T-helper 2 cell treated with Interferon-gamma antibody and Interleukin-4, amounts not matched to agents 100 ng/mL and 5 ng/mL, for 36 hours (primary cell): ENCODE measurements around the gene SARS1. TPM values are rescaled to one million over a fixed set of nuclear protein-coding genes. Genes with fewer than 3 reads are reported as not detected.
"Not testable (repeated sequence)": the region's sequence is repeated elsewhere in the genome, so short reads cannot be mapped to it uniquely, and the experiment has no call there.

Experiments
- intact Hi-C: fragments of 100-400 bp; cut with micrococcal nuclease; formaldehyde crosslinking; loops from one replicate; pipeline ENCODE4 v1.15.1; 2023
- total RNA-seq: library from RNA; stranded (reverse); gene quantifications from 2 replicates; pipeline ENCODE4 v1.2.3, GENCODE V29; 2022

SARS1 gene, protein sequence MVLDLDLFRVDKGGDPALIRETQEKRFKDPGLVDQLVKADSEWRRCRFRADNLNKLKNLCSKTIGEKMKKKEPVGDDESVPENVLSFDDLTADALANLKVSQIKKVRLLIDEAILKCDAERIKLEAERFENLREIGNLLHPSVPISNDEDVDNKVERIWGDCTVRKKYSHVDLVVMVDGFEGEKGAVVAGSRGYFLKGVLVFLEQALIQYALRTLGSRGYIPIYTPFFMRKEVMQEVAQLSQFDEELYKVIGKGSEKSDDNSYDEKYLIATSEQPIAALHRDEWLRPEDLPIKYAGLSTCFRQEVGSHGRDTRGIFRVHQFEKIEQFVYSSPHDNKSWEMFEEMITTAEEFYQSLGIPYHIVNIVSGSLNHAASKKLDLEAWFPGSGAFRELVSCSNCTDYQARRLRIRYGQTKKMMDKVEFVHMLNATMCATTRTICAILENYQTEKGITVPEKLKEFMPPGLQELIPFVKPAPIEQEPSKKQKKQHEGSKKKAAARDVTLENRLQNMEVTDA
- 117 and 124 TPM in 2 replicates for total RNA-seq

DNA sequence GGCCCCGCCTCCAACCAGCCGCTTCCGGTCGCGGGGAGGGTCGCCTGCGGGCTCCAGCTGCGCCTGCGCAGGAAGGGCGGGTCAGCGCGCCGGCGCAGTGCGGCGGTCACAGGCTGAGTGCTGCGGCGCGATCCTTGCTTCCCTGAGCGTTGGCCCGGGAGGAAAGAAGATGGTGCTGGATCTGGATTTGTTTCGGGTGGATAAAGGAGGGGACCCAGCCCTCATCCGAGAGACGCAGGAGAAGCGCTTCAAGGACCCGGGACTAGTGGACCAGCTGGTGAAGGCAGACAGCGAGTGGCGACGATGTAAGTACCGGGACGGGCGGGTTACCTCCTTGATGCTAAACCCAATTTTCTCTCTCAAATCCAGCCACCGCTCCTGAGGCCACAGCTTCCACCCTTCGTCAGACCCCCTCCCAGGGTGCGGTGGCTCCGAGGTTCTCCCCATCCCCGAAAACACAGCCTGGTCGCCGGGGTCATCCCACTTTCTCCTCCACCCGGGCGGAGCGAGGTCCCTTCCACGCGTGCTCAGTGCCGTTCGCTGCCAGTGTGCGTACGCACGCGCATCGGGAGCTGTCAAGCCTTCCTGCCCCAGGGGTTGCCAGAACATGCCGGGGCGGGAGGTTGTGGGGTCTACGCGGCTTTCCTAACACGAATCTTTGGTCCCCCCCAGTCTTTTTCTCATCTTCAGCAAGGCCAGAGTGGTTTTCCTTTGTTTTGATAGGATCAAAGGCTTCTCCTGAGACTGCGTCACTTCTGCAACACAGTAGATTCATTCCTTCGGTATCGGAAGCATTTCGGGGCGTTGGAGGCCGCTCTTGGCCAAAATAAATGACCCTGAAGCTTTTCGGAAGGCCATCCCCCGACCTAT, at the start of gene SARS1:
SARS1 (plus strand) TSS at position 95 of the 870 bp plus-strand sequence; CDS start at position 170, 75 bp downstream.
- intact Hi-C loops, result loop anchor here (1.0 to 5.0 kb wide), 6 partner anchors 35 to 467 kb away; partner anchors contain the start of genes CELSR2, CLCC1, ELAPOR1 and PSMA5

DNA sequence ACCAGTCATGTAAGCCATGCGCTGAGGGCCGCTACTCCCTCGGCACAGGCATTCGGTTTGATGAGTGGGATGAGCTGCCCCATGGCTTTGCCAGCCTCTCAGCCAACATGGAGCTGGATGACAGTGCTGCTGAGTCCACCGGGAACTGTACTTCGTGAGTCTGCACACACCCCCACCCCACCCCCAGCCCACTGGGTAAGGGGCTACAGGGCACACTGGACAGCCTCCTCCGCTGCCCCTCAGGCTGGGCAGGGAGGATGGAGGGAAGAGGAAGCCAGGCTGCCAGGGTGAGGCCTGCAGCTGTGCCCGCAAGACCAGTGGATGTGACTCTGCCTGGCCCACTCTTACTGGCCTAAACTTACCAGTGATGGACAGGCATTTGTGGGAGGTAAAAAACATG, 49.2 kb upstream of the SARS1 start:
- intact Hi-C loops, result no loop called here

DNA sequence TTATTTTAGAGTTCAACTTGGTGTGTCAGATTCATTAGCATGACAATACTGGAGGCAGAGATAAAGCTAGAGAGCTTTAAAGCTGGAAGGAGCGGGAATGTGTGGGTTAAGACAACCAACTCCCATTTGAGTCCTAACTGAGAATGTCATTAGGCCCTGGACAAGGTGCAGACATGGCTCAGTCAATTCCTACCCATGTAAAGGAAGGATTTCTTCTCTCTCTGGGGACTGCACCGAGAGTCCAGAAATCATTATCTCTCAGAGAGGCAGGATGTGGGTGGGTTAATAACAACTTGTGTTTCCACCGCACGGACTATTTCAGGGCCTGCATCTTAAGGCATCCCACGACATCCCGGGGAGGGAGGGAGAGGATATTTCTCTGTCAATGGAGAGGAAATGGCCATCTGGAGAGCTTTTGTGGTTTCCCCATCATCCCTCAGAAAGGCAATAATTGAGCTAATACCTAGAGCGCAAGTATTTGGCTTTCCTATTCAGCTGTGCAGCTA, 46.7 kb upstream of the SARS1 start:
- intact Hi-C loops, result no loop called here

DNA sequence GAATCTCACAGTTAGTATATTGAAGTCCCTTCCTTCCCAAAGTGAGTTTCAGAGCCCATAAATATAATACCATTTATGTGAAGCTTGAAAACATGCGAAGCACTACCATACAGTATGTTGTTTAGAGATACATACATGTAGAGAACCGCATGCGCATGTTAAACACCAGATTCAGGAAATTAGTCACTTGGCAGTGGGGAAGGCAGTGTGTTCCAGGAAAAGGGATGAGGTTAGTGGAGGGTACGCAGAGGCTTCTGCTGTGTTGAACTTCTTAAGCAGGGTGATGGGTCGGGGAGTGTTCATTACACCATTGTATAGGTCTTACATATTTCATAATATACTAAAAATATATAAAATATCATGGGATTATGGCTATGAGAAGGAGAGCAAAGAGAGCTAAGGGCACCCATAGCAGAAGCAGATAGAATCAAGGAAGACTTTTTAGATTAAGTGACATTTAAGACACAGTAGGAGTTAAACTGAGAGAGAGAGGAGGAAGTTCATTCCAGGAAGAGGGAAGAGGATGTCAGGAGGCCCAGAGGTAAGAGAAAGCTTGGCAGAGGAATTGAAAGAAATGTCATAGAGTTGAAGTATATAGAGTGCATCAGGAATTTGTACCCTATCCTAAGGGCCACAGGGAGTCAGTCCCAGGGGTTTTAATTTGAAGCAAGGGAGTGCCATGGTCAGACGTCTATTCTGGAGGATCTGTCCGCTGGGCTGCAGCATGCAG, 43.5 kb upstream of the SARS1 start:
- intact Hi-C loops, result no loop called here

DNA sequence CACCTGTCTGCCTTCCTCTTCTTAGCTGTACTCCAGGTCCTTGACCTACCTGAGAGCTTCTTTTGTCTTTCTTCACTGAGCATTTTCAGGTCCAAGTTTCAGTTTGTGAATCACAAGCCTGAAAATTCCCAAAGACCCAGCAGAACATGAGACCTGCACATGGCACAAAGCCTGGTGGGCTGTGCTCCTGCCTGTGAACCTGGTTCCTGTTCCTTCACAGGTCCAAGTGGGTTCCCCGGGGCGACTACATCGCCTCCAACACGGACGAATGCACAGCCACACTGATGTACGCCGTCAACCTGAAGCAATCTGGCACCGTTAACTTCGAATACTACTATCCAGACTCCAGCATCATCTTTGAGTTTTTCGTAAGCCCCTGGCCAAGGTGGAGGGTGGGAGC, 42.1 kb upstream of the SARS1 start:
- intact Hi-C loops, result no loop called here

DNA sequence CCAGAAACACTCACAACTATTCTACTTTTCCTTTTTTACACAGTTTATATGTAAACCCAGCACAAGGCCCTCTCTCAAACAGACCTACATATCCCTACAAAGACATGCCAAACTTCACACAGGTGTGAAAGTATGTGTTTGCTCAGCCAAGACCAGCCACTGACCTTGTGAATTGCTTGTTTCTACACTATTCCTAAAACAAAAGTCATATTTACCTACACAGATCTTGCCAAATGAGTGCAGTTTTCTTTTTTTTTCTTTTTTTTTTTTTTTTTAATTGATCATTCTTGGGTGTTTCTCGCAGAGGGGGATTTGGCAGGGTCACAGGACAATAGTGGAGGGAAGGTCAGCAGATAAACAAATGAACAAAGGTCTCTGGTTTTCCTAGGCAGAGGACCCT, 37.4 kb upstream of the SARS1 start:
- intact Hi-C loops, result not testable (repeated sequence)

DNA sequence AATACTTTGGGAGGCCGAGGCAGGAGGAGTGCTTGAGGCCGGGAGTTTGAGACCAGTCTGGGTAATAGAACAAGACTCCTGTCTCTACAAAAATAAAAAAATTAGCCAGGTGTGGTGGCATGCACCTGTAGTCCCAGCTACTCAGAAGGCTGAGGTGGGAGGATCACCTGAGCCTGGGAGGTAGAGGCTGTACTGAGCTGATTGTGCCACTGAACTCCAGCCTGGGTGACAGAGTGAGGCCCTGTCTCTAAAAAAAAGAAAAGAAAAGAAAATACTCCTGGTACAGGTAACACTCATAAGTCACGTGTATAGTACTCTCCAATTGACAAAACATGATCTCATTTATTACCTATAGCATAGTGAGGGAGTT, 33.0 kb upstream of the SARS1 start:
- intact Hi-C loops, result not testable (repeated sequence)

DNA sequence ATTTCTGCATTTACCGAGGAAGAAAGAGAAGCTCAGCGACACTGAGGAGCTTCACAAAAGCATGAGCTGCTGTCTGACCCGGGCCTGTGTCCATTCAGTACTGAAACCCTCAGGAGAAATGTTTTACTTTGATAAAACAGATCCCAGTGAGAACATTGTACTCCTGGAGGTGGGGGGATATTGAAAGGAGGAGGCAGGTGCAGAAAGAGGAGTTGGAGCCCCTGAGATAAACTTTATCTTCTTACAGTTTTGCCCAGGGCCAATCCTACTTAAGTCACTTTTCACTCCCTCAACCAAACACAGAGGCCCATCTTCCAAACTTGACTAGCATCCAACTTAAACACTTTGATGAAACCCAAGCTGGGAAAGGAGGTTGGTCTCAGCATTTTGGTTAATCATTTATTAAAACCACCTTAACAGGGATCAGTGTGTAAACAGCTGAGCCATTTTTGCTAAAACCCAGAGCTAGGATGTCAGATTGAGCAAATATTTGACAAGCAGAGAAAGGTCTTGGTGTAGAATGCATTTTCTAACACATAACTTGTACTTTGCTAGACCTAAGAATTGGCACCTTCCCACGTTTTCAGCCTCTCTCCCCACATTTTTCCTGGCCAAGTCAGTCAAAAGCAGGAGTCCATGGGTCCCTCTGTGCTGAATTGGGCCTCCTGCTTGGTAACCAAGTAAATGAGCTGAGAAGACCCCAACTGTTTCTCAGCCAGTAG, 32.5 kb upstream of the SARS1 start:
- intact Hi-C loops, result no loop called here

DNA sequence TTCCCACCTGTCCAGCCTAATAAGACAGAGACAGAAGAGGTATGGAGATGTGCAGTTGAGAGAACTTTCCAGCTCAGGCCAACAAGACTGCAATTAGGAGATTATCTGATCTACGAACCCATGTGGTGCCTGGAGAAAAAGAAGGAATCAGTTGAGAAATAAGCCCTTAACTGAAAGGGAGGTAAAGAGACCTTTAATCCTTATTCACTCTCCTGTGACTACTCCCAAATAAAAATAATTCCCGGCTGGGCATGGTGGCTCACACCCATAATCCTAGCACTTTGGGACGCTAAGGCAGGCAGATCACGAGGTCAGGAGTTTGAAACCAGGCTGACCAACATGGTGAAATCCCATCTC, 31.9 kb upstream of the SARS1 start:
- intact Hi-C loops, result no loop called here

DNA sequence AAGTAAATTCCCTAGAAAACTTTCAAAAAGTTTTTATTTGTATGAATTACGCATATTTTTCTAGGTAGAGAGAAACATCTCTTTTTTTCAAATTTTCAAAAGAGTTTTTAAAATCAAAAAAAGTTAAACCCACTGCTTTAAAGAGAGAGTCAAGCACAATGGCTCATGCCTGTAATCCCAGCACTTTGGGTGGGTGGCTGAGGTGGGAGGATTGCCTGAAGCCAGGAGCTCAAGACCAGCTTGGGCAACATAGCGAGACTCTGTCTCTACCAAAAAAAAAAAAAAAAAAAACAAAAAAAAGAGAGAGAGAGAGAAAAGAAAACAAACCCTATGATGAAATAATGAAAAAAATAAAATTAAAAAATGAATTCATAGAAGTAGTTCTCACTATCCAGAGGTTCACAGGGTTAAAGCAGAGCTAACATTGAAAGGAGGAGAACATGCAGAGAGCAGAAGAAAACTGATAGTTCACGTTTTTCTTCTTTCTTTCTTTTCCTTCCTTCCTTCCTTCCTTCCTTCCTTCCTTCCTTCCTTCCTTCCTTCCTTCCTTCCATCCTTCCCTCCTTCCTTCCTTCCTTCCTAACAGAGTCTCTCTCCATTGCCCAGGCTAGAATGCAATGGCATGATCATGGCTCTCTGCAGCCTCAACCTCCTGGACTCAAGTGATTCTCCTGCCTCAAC, 30.5 kb upstream of the SARS1 start:
- intact Hi-C loops, result no loop called here

DNA sequence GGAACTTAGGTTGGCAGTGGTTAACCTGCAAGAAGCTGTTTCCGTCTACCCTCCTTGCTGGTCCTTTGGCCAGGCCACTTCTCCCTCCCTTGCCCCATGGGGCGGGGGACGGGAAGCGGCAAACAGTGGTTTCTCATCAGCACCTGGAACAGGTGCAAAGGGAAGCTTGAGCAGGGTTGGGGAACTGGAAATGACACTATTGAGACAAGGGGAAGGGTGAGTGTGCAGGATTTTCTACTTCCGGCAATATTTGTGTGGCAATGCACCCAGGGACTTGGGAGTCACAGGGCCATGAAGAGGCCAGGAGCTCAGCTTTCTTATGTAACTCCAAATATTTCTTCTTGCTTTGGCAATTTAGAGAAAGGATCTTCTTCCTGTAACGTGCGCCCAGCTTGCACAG, 29.0 kb upstream of the SARS1 start:
- intact Hi-C loops, result no loop called here

DNA sequence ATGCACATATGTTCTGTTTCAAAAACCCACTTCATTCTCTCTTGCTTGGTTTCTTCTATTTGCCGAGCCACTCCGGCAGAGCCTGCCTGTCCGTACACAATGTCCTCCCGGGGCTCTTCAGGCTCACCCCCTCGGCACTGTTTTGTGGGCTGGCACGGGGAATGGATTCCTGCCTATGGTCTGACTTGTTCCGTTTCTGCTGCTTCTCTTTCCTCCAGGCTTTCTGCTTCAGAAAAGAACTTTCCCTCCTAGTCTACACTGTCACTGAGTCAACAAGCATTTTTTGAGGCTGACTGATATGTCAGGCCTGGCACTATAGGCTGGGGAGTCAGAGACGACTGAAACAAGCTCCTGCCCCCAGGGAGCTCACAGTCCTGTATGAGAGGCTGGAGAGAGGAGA, 28.4 kb upstream of the SARS1 start:
- intact Hi-C loops, result no loop called here

DNA sequence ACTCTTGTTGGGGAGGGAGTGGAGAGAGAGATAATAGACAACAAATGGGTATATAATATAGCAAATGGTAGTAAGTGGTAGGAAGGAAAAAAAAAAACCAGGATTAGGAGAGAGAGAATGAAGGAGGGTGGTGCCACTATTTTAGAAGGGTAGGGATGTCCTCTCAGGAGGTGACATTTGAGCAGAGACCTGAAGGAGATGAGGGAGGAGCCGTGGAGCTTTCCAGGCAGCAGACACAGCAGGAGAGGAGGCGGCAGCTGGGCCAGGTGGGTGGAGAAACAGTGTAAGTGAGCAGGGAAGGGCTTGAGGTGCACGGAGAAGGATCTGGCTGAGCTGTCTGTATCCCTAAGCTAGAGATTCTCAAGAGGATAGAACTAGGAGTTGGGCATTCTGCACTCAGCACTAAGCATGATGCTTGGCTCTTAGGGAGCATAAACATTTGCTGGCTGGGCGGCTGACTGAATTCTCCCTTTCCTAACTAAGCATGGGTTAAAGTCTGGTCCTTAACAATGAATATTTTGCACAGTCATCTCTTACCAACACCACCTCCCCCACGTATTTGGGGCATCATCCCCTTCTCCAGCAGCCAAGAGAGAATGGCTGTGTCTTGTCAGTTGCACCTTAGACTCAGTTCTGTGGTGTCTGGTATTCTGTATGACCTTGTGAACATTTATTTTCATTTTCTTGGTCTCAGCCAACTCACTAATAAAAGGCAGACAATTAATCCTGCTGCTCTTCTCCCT, 27.6 kb upstream of the SARS1 start:
- intact Hi-C loops, result no loop called here

DNA sequence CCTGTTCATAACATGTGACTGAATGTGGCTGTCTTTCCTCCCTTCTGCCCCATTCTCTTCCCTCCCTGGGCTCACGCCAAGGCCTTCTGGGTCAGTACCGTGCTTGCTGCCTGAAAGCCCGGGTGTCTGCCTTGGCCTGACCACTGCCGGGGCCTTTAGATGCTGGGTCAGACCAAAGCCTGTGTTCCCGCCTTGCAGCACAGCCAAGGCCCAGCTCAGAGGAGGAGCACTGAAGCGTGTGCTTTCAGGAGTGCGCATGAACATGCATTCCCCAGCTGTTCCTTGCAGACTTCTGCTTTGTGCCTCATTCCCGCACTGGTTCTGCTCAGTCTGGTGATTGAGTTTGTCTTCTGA, 27.0 kb upstream of the SARS1 start:
- intact Hi-C loops, result no loop called here

DNA sequence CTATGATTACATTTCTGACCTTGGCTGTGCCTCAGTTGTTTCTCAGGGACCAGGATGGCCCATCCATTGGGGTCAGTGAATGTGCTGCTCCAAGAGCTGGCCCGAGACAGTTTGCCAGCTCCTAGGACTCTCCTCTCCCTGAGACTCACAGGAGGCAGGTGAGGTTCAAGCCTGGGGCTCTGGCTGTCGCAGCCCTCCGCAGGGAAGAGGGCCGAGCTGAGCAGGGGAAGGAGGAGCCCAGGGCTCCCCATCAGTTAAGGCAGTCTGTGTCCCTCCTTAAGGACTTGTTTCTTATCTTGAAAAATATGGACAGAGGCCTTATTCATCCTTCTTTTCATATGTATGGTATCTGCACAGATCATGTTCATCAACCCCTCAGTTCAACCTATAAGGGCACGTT, 26.6 kb upstream of the SARS1 start:
- intact Hi-C loops, result no loop called here

DNA sequence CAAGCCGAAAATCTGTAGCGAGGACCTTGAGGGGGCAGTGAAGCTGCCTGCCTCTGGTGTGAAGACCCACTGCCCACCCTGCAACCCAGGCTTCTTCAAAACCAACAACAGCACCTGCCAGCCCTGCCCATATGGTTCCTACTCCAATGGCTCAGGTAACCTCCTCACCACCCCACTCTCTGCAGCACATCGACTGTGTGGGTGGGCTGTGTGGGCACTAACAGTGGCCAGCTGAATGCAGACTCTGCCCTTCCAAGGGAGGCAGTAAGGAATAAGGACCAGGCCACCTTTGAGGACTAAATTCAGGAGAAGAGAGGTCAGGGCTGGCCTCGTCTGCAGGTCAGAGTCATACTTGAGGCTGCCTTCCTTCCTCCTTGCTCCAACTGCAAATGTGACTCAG, 25.5 kb upstream of the SARS1 start:
- intact Hi-C loops, result no loop called here

DNA sequence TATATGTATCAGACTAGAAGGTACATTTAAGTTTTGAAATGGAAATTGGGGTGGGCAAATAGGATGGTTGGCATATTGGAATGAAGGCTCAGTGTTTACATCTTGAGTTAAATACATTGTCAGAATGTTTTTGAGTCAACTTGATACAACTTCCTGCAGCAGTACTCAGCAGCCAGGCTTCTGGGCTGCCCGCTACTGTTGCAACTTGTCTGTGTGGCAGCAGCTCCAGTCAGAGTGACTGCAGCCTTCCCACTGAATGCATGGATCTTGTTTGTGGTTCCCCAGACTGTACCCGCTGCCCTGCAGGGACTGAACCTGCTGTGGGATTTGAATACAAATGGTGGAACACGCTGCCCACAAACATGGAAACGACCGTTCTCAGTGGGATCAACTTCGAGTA, 24.9 kb upstream of the SARS1 start:
- intact Hi-C loops, result no loop called here

DNA sequence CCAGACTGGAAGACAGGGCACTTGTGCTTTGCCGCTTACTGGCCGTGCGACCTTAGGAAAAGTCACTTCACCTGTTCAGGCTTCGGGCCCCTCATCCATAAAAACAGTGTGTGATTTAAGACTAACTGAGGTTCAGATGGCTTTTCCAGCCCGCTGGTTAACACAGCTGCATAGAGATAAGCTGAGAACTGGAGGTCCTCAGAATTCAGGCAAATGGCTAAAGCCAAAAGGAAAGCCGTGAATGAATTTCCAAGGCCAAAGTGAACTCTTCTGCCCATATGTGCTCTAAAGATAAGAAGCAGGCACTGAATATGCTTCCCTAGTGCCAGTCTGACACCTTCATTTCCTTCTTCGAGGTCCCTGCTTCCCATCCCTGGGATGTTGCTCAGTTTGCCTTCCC, 23.5 kb upstream of the SARS1 start:
- intact Hi-C loops, result loop anchor here (5.0 kb wide), 1 partner anchor 78 kb away; the partner anchor contains the start of gene ELAPOR1

DNA sequence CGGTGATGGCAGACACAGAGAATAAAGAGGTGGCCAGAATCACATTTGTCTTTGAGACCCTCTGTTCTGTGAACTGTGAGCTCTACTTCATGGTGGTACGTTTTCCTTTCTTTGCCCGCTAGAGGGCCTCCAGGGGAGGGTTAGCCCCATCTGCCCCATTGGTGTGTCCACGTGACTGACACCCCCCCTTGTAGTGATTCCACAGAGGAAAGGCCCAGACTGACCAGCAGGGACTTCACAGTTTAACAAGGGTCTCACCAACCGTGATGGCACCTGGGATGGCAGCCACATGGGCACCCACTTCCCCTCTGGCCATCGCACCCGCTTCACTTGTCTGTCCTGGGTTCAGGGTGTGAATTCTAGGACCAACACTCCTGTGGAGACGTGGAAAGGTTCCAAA, 22.3 kb upstream of the SARS1 start:
- intact Hi-C loops, result loop anchor here (5.0 kb wide), 1 partner anchor 79 kb away; the partner anchor contains the start of gene ELAPOR1
